RCC 7860 (cell line): Measurements from ENCODE around the gene PLEKHN1.

Experiments used
- DNase-seq: peaks from one replicate; pipeline ENCODE4 v3.0.0-alpha.2; 2015; ENCODE audit warnings: low spot score
- FAIRE-seq: peaks from 2 replicates; lab custom pipeline; 2012; peaks lifted over from hg19 to GRCh38; lab: Jason Lieb, UNC

The PLEKHN1 gene

GRCh38 chr1:929712-930632 lies 36.3 kb upstream of the PLEKHN1 start:
- DNase-seq (no peak), FAIRE-seq (no peak)

DNA sequence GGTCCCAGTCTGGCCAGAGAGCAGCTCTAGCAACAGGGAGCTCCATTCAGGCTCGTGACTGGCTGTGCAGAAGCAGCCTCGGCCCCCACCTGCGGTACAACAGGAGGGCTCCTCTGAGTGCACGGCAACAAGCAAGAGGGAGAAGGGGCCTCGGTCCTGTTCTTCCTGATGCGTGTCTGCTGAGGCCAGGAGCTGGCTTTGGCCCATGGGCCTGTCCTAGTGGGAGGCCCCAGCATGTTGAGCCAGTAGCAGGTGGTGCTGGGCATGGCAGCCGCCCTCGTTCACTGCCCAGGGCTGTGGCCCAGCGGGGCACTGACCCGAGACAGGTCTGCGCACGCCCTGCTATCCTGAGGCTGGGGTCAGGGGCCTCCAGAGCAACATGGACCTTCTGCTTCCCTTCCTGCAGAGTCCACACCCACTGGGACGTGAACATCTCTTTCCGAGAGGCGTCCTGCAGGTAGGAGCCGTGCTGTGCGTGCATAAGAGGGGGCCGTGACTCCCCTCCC lies 35.6 kb upstream of the PLEKHN1 start:
- FAIRE-seq (no peak), DNase-seq (no peak)

GRCh38 chr1:931380-932172 lies 34.7 kb upstream of the PLEKHN1 start:
- DNase-seq (no peak), FAIRE-seq (no peak)

DNA sequence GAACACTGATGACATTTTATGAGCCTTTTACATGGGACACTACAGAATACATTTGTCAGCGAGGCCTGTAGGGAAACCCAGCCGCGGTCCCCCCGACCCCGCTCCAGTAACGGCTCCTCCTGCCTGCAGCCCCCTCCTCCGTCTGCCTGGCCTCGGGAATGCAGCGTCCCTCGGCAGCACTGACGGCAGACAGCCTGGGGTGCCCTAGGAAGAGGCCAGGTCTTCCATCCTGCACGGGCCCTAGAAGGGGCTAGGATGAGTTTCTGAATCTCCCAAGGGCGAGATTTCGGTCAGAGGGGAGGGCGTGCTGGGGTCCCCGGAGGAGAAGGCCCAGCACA lies 34.1 kb upstream of the PLEKHN1 start:
- FAIRE-seq (no peak), DNase-seq (no peak)

- no peak for DNase-seq
- FAIRE-seq, result no peak
Measured at GRCh38 chr1:932776-933602, 33.3 kb upstream of the PLEKHN1 start.

- no peak for DNase-seq
- FAIRE-seq, result no peak
Measured at GRCh38 chr1:933603-933940, 32.7 kb upstream of the PLEKHN1 start.

GRCh38 chr1:934991-935750 lies 31.1 kb upstream of the PLEKHN1 start:
- FAIRE-seq (no peak), DNase-seq (no peak)

DNA sequence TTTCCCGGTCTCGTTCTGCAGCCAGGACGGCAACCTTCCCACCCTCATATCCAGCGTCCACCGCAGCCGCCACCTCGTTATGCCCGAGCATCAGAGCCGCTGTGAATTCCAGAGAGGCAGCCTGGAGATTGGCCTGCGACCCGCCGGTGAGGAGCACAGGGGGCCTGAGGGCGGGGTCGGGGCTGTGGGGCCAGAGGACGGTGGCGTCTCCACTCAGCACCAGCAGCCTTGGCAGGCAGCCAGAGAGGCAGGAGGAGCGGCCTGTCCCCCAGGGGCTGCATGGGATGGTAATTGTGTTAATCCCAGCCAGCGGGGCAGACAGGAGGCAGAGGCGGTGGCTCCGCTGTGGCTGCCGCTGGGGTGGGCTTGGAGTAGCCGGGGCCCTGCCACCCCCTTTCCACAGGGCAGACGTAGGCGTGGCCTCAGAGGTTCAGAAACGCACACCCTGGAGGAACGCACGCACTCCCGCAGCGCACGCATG lies 30.5 kb upstream of the PLEKHN1 start:
- no peak for DNase-seq

DNA sequence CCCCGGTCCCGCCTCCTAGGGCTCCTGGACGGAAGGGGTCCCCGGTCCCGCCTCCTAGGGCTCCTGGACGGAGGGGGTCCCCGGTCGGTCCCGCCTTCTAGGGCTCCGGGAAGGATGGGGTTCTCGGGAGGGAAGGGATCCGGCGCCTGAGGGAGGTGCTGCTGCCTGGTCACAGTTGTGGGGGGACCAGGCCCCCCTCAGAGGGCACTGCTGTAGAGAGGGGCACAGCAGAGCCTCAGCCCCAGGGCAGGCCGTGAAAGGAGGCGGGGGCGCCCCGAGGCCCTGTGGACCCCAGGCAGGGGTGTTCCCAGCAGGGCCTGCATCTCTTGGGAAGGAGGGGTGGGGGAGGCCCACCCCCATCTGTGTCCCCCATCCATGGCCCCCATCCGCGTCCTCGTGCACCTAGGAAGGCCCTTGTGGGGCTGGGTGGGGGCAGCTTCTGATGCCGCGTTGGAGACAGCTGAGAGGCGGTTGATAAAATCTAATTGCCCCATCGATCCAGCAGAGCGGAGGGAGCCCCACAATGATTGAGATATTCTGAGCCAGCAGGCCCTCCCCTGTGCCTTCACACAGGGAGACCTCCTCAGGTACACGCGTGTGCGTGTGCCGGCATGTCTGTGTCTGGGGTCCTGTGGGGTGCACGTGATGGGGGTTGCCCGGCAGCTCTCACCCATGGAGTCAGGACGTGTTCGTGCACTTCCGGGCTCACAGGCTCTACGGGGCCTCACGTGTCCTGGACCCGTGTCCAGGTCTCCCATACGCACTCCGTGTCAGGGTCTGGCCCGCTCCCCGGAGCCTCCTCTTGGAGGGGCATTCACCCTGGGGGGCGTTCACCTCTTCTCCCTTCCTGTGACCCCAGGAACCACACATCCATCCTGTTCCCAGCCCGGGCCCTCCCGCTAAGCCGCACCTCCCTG lies 29.7 kb upstream of the PLEKHN1 start:
- DNase-seq (no peak), FAIRE-seq (no peak)

More for the DNA sequence above, 30.5 kb upstream of the PLEKHN1 start:
- FAIRE-seq, result no peak

GRCh38 chr1:937521-937920 lies 28.8 kb upstream of the PLEKHN1 start:
- DNase-seq (no peak), FAIRE-seq (no peak)

GRCh38 chr1:938088-938683 lies 28.1 kb upstream of the PLEKHN1 start:
- DNase-seq, result peak; percentile 92
- FAIRE-seq, result peak; percentile 91

- no peak for DNase-seq
- no peak for FAIRE-seq
Measured at GRCh38 chr1:938711-939489, 27.4 kb upstream of the PLEKHN1 start.

DNA sequence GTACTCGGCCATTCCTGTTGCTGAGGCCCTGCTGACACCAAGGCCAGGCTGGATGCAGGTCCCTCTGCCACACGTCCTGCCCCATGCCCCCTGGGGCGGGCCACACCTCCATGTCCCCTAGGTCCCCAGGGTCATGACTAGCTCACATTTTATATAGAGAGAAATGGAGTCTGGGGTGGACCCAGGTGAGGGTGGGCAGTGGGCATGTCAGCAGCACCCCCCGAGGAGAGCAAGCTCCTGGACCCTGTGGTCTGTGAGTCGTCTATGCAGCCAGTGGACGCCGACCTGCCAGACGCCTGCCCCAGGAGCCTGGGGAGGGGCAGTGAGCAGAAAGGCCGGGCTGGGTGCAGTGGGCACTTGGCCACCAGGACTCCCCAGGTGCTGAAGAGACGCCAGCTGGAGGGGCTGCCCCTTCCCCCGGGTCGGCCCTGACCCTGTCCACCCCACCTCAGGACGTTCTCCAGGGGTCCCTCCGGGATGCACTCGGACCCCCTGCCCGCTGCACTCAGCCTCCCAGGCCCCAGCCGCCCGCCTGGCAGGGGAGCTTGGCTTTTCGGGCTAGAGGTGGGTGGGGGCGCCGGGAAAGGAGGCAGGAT lies 26.7 kb upstream of the PLEKHN1 start:
- FAIRE-seq, result no peak
- peak; percentile 39 for DNase-seq

DNA sequence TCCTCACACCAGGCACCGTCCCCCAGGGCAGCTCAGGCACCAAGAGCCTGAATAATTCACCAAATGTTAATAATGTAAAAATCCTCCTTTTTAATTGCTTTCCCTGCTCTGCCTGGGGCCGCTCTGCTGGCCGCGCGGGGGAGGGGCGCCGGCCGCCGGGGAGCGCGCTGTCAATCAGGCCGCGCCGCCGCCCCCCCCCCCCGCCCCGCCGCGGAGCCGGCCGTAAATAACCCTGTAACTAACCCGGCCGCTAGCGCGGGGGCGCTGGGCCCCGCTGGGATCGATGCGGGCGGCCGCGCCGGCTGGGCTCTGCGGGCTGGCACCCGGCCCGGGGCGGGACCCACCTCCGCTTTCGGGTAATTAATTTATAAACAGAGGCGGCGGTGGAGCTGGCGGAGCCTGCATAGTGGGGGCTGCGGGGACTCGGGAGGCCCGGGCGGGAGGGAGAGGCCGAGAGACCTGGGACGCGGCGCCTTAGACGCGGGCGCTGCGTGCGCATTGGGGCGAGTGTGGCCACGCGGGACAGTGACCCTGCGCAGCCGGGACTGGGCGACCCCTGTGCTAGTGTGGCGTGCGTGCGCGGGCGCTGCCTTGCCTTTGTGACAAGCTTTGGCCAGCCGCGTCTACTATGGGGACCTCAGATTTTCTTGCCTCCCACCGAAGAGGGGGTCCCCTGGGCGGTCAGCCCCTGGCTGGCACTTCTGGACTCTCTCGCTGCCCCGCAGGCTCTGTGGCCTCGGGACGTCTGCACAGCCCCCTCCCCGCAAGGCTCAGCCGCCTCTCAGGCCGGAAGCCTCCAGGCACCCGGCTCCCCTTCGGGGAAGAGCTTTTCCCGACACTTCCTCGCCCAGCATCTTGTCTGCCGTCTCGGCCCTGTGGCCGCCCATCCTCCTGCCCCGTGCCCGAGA lies 25.9 kb upstream of the PLEKHN1 start:
- FAIRE-seq (no peak), DNase-seq (peak; percentile 87)

GRCh38 chr1:941015-941587 lies 25.2 kb upstream of the PLEKHN1 start:
- FAIRE-seq, result no peak
- no peak for DNase-seq
